Common myeloid progenitor, CD34-positive (primary cell): Measurements from ENCODE around the gene STOX1.
"Not testable (repeated sequence)": the region's sequence is repeated elsewhere in the genome, so short reads cannot be mapped to it uniquely, and the experiment has no call there.

Experiments
- CTCF ChIA-PET: fragments of 350-600 bp; sonication (Branson Sonifier 250); formaldehyde crosslinking; loops from one replicate; lab custom pipeline; 2021; ENCODE audit warnings: antibody characterized with exemption; lab: Charles Lee
- POLR2A ChIA-PET: fragments of 350-600 bp; sonication (Branson Sonifier 250); formaldehyde crosslinking; loops from one replicate; lab custom pipeline; 2021; ENCODE audit warnings: antibody characterized with exemption; lab: Charles Lee
- DNase-seq, 3 donors: peaks; one replicate each; pipeline versions ENCODE4 v3.0.0 to v3.0.0-alpha.2; 2013
- H3K27ac ChIP-seq, 2 experiments: 1 replicate in 1 of 2; 2 replicates in 1 of 2; pipeline ENCODE4 v1.7.0; 2013; ENCODE audit warnings: inconsistent platforms in 2 of 2, low read length in 2 of 2, mild to moderate bottlenecking in 2 of 2, low read depth in 1 of 2, moderate library complexity in 1 of 2; ENCODE audit not compliant: severe bottlenecking in 2 of 2, insufficient read depth in 1 of 2, poor library complexity in 1 of 2
- H3K27me3 ChIP-seq, 5 experiments: replicated peaks in 2 of 5; 1 replicate in 3 of 5; 2 replicates in 2 of 5; pipeline versions ENCODE4 v1.6.1 to v1.7.0; 2013; ENCODE audit warnings: low read length in 4 of 5, mild to moderate bottlenecking in 2 of 5, moderate library complexity in 2 of 5, inconsistent platforms in 1 of 5; ENCODE audit not compliant: insufficient read depth in 5 of 5, control insufficient read depth in 4 of 5
- H3K36me3 ChIP-seq, 4 experiments: 1 replicate in 2 of 4; 2 replicates in 2 of 4; pipeline versions ENCODE4 v1.6.1 to v1.7.0; 2013; ENCODE audit warnings: low read length in 3 of 4, control low read depth in 1 of 4, mild to moderate bottlenecking in 1 of 4; ENCODE audit not compliant: control insufficient read depth in 4 of 4, insufficient read depth in 4 of 4
- H3K4me1 ChIP-seq, 4 experiments: 1 replicate in 3 of 4; 2 replicates in 1 of 4; pipeline versions ENCODE4 v1.6.1 to v1.7.1; 2013; ENCODE audit warnings: low read length in 3 of 4, mild to moderate bottlenecking in 3 of 4, control low read depth in 1 of 4, inconsistent platforms in 1 of 4, moderate library complexity in 1 of 4; ENCODE audit not compliant: control insufficient read depth in 4 of 4, insufficient read depth in 4 of 4; ENCODE audit errors: control extremely low read depth in 1 of 4
- H3K4me3 ChIP-seq, 7 experiments: 1 replicate in 4 of 7; 2 replicates in 3 of 7; pipeline versions ENCODE4 v1.5.1 to v1.7.0; 2013; ENCODE audit warnings: mild to moderate bottlenecking in 7 of 7, low read length in 6 of 7, moderate library complexity in 6 of 7, inconsistent platforms in 2 of 7, low read depth in 2 of 7, control low read depth in 1 of 7; ENCODE audit not compliant: insufficient read depth in 4 of 7, control insufficient read depth in 1 of 7; ENCODE audit errors: extremely low read depth in 1 of 7
- H3K9me3 ChIP-seq, 5 experiments: 1 replicate in 4 of 5; 2 replicates in 1 of 5; pipeline versions ENCODE4 v1.6.1 to v1.7.1; 2013; ENCODE audit warnings: low read length in 4 of 5, mild to moderate bottlenecking in 2 of 5, inconsistent platforms in 1 of 5, low read depth in 1 of 5, moderate library complexity in 1 of 5; ENCODE audit not compliant: control insufficient read depth in 4 of 5, insufficient read depth in 2 of 5; ENCODE audit errors: control extremely low read depth in 1 of 5
- WGBS: methylation state at CpG from one replicate; pipeline ENCODE4 v1.1.5; 2013; ENCODE audit not compliant: insufficient coverage; 5-methylcytosine and 5-hydroxymethylcytosine counted together

Gene STOX1

GRCh38 chr10:68812420-68812819 lies 14.9 kb upstream of the STOX1 start:
- POLR2A ChIA-PET: no interaction called here
- DNase-seq: no peak
- Histone ChIP-seq H3K36me3 (no peaks in the 10 kb centered on the region), H3K27ac (no peak overlapping the region), H3K27me3 (no peaks in the 10 kb centered on the region), H3K4me3 (no peak overlapping the region), H3K9me3 (no peaks in the 10 kb centered on the region), H3K4me1 (no peaks in the 10 kb centered on the region)
- WGBS: 100% methylated on average over 4 of the region's 4 CpGs
- CTCF ChIA-PET: interaction anchor here (0.9 kb wide), 1 partner anchor 9 kb away, joined by 3 read pairs; no protein-coding TSS in a partner anchor

- H3K9me3 ChIP-seq: no peaks in the 10 kb centered on the region
- H3K4me1 ChIP-seq: no peaks in the 10 kb centered on the region
- POLR2A ChIA-PET: no interaction called here
- H3K36me3 ChIP-seq: no peaks in the 10 kb centered on the region
- no peak overlapping the region for H3K27ac ChIP-seq
- DNase-seq: no peak
- no peaks in the 10 kb centered on the region for H3K27me3 ChIP-seq
- H3K4me3 ChIP-seq: no peak overlapping the region
- CTCF ChIA-PET: no interaction called here
Measured at GRCh38 chr10:68813559-68813958, 13.8 kb upstream of the STOX1 start.

DNA sequence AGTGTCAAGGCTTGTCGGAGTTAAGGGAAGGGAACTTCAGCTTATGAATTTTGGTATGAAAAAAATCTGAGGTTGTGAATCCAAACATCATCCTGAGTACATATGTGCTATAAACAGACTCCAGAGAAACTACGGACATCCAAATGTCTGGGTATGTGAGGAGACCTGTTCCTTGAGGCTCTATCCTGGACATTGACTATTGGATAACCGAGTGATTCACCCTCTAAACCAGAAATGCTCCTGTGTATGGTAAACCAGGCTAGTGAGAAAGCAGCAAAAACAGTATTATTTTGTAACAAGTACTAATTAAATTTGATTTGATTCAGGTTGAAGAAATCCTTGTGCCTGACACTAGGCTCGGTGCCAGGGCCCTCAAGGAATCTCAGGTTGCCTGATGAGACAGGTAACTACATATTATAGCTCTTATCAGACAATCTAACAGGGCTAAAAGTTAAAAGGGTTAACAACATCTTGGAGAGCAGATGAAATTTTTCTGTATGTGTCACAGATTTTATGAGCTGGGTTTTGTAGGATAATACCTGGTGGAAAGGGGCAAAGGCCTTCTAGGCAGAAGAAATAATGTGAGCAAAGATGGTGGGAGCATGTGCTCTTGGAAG lies 10.4 kb upstream of the STOX1 start:
- CTCF ChIA-PET: interaction anchor here (1.3 kb wide), 1 partner anchor 10 kb away, joined by 3 read pairs; the partner anchor contains the start of gene STOX1

GRCh38 chr10:68820359-68820758 lies 7.0 kb upstream of the STOX1 start:
- POLR2A ChIA-PET, H3K9me3 ChIP-seq, H3K27me3 ChIP-seq, H3K36me3 ChIP-seq, DNase-seq, H3K4me3 ChIP-seq, H3K27ac ChIP-seq, H3K4me1 ChIP-seq: not testable (repeated sequence)
- CTCF ChIA-PET: interaction anchor here (0.6 to 1.1 kb wide), 2 partner anchors 8 to 1049 kb away, joined by 3 to 4 read pairs; no protein-coding TSS in a partner anchor
- whole genome bisulfite sequencing: 100% methylated on average over 1 of the region's 1 CpG

More for the DNA sequence above, 10.4 kb upstream of the STOX1 start:
- Histone ChIP-seq H3K27ac (no peak overlapping the region), H3K4me1 (no peaks in the 10 kb centered on the region), H3K9me3 (no peaks in the 10 kb centered on the region), H3K27me3 (no peaks in the 10 kb centered on the region), H3K4me3 (no peak overlapping the region), H3K36me3 (no peaks in the 10 kb centered on the region)
- DNase-seq: no peak
- POLR2A ChIA-PET: interaction anchor here (0.6 to 0.7 kb wide), 3 partner anchors 18 to 419 kb away, joined by 3 to 5 read pairs (median 3); no protein-coding TSS in a partner anchor
- WGBS: 73% methylated on average over 3 of the region's 4 CpGs

GRCh38 chr10:68822626-68823025 lies 4.7 kb upstream of the STOX1 start:
- CTCF ChIA-PET, POLR2A ChIA-PET, H3K27me3 ChIP-seq, H3K36me3 ChIP-seq, H3K27ac ChIP-seq, H3K4me1 ChIP-seq, DNase-seq, H3K4me3 ChIP-seq, H3K9me3 ChIP-seq: not testable (repeated sequence)
- WGBS: 94% methylated on average over 2 of the region's 2 CpGs

- CTCF ChIA-PET: interaction anchor here (0.9 to 1.0 kb wide), 3 partner anchors 10 to 77 kb away, joined by 3 to 4 read pairs (median 3); no protein-coding TSS in a partner anchor
- not testable (repeated sequence) for H3K9me3 ChIP-seq, H3K36me3 ChIP-seq, H3K27me3 ChIP-seq, H3K27ac ChIP-seq, DNase-seq
- H3K4me1 ChIP-seq: peaks cover 0 to 12% (median 8%) of the 10 kb centered on the region in 4 experiments
- H3K4me3 ChIP-seq: peak overlapping the region; percentile 36 to 83 (median 72)
- POLR2A ChIA-PET: interaction anchor here (1.0 kb wide), 2 partner anchors 37 to 40 kb away, joined by 3 to 4 read pairs; no protein-coding TSS in a partner anchor
- no CpG with 5 or more reads among the region's 58 CpGs for WGBS
Measured at GRCh38 chr10:68827592-68827959, 245 bp downstream of the STOX1 start.

GRCh38 chr10:68828083-68828601 lies 811 bp downstream of the STOX1 start:
- H3K27ac ChIP-seq, H3K36me3 ChIP-seq, H3K27me3 ChIP-seq, H3K9me3 ChIP-seq: not testable (repeated sequence)
- WGBS: 0% methylated on average over 13 of the region's 59 CpGs
- ChIA-PET POLR2A (interaction anchor here (1.0 kb wide), 1 partner anchor 40 kb away, joined by 4 read pairs; no protein-coding TSS in a partner anchor), CTCF (interaction anchor here (0.7 to 1.0 kb wide), 2 partner anchors 62 to 299 kb away, joined by 3 to 5 read pairs; no protein-coding TSS in a partner anchor)
- peak; percentile 34 to 80 (median 75) for DNase-seq
- Histone ChIP-seq H3K4me3 (peak overlapping the region; percentile 25 to 82 (median 64)), H3K4me1 (peaks cover 0 to 12% (median 8%) of the 10 kb centered on the region in 4 experiments)
